GM18508 (cell line): ENCODE data around the gene OGFOD1.

Experiments
- ATAC-seq: cut with Tn5 transposase; IDR thresholded peaks from one replicate; pipeline ENCODE4 v1.9.1; 2021; ENCODE audit warnings: moderate number of reproducible peaks; ENCODE audit not compliant: insufficient read depth, unreplicated experiment

Gene OGFOD1

GRCh38 chr16:56450986-56451752 is at the start of gene OGFOD1, which contains the start of gene NUDT21:
Gene OGFOD1 (plus strand): TSS chr16:56451554. CDS start chr16:56451613, 59 bp downstream.
Gene NUDT21 (minus strand): TSS chr16:56451332. CDS start chr16:56451202, 130 bp downstream.
- peak; percentile 93 for ATAC-seq

- ATAC-seq: no peak
These were observed 45.2 kb upstream of the OGFOD1 start for GRCh38 chr16:56405977-56406672.

DNA sequence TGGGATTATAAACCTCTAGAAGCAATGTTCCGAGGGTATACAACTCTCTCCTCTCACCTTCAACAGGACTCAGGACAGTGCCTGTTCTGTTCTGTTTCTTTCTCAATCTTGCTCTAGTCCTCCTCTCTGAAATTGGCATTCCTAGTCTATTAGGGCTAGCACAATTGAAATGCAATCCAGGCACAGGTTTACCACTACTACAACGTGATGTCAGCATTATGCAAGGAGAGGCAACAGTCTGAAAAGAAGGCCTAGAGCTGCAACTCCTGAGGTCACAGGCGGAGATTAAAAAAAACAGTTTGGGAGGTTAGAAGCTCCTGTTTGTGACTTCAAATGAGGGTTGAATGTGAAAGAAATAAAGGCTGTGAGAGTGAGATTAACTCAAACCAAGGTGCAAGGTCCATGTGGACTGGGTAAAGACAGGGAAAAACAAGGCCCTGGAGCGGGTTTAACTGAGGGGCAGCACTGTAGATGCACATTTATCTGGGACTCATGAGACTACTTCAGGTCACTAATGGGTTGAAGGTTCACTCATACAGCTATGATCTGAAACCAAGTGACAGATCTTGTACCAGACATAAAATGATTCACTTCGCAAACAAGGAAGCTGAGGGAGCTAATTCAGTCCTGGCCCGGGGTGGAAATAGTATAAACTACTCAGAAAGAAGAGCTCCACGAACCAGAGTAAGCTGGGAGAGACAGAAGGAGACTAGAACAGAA is 42.8 kb upstream of the OGFOD1 start:
- no peak for ATAC-seq

GRCh38 chr16:56409195-56409594 is 42.2 kb upstream of the OGFOD1 start:
- no peak for ATAC-seq

GRCh38 chr16:56411123-56411522 is 40.2 kb upstream of the OGFOD1 start:
- no peak for ATAC-seq

GRCh38 chr16:56411624-56412023 is 39.7 kb upstream of the OGFOD1 start:
- no peak for ATAC-seq

GRCh38 chr16:56413381-56413780 is 38.0 kb upstream of the OGFOD1 start:
- ATAC-seq: no peak

- no peak for ATAC-seq
These were observed 37.0 kb upstream of the OGFOD1 start for GRCh38 chr16:56414366-56414765.

GRCh38 chr16:56415875-56416274 is 35.5 kb upstream of the OGFOD1 start:
- no peak for ATAC-seq

- no peak for ATAC-seq
These were observed 34.2 kb upstream of the OGFOD1 start for GRCh38 chr16:56417138-56417537.

GRCh38 chr16:56419740-56420548 is 31.4 kb upstream of the OGFOD1 start:
- no peak for ATAC-seq

DNA sequence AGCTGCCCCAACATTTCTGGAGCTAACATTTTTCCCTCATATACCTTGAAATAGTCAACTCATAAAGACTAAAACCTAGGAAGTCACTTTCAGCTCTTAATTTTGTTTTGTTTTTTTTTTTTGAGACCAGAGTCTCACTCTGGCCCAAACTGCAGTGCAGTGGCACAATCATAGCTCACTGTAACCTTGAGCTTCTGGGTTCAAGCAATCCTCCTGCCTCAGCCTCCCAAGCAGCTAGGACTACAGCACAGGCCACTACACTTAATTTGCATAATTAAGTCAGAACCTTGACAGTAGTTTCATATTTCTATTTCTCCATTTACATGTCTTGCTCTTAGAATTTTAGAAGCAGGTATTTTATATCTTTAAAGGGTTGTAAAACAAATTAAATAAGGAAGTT is 30.7 kb upstream of the OGFOD1 start:
- no peak for ATAC-seq

DNA sequence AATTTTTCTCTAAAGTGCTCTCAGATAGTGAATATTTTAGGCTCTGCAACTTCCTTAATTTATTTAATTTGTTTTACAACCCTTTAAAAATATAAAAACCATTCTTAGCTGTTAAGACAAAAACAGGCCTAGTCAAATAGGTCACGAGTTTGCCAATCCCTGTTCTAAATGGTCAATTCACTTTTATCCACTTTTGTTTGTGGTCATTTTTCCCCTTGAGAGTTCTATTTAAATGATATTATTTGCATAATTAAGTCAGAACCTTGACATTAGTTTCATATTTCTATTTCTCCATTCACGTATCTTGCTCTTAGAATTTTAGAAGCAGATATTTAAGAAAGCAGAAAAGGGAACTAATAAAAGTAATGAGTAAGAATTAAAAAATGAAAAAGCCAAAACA is 30.0 kb upstream of the OGFOD1 start:
- ATAC-seq: no peak

DNA sequence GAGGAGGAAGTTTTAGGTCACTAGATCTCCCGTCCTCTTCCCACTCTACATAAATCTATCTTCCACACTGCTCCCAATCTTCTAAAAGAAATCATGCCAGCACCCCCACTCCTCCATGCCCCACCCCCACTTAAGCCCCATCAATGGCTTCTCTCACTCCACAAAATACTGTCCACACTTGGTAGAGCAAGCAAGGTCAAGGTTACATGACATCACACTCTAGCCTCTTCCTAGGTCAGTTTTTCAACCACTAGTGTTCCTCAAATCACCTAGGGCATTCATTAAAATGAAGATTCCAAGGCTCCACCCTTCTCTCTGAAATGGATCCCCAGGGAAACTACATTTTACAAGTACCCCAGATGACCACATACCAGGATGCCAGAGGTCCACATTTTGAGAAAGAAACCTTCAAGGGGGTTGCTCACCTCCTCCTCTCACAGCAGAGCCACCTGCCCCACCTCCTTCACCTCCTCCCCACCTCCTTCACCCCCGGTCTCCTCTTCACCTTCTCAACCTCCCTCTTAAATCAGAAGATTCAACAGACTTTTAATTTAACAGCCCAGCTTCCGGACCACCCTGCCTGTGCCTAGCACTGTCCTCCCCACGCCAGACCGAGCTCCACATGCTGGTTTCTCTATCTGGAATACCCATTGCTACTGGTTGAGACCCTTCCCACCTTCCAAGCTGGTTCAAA is 29.2 kb upstream of the OGFOD1 start:
- ATAC-seq: no peak

DNA sequence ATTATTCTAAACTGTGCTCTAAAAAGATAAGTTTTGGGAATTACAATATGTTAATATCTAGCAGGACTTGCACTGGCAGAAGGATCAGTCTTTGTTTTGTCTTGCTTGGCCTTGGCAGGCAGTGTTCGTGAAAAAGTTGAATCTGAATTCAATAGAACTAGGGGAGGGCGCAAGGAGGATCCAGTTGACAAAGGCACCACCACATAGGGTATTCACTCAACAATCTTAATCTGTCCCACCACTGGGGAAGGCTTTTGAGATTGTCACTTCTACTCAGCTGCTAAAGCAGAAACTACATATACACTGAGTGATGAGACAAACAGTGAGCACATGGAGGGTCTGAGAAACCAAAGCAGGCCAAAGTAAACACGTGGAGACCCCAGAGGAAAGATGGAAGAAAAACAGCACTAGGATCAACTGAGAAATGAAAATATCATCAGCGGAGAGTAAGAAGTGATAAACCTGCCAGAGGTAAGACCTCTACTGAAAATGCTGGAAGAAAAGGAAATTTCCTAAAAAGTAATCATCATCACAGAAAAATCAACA is 28.4 kb upstream of the OGFOD1 start:
- no peak for ATAC-seq

GRCh38 chr16:56423584-56424403 is 27.6 kb upstream of the OGFOD1 start:
- ATAC-seq: no peak

GRCh38 chr16:56424404-56424764 is 27.0 kb upstream of the OGFOD1 start:
- no peak for ATAC-seq

DNA sequence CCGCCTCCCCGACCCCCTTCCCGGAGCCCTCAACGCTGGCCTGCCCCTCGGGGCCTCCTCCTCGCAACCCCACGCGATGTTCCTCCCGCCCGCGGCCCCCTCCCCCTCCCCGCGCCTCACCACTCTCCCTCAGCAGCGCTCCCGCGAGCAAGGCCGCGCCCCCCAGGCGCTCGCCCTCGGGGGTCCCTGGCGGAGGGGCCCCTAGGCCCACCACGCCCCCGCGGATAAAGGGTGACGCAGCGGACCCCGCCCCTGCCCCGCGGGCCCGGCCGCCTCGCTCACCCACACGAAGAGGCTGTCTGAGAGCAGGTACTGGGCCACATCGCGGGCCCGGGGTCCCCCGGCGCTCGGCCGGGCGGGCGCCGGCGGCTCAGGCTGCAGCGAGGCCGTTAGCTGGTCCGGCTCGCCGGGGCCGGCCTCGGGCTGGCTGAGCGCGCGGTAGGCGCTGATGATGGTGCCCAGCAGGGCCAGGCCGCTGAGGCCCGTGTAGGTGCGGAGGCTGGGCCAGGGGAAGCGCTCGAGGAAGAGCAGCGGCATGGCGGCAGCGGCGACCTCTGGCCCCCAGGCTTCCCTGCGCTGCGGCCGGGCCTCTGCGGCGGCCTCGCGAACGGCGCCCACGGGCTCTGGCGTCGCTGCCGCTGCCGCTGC is 26.4 kb upstream of the OGFOD1 start:
- no peak for ATAC-seq
